Measurements from ENCODE around the gene DNAH7.
"Not testable (repeated sequence)": the region's sequence is repeated elsewhere in the genome, so short reads cannot be mapped to it uniquely, and the experiment has no call there.

The DNAH7 gene

GRCh38 chr2:196068271-196069209 lies at the start of gene DNAH7:
TSS of gene DNAH7 (minus strand) at chr2:196068837. CDS start at chr2:196068711, 126 bp downstream.
- DNase-seq (ENCODE audit: low read depth in 2 of 2, low spot score in 1 of 2): peak; percentile 74 to 84

GRCh38 chr2:196117214-196117705 lies 48.6 kb upstream of the DNAH7 start:
- DNase-seq (ENCODE audit: low read depth in 2 of 2, low spot score in 1 of 2): no peak

- DNase-seq (ENCODE audit: low read depth in 2 of 2, low spot score in 1 of 2): no peak
Measured at GRCh38 chr2:196113061-196113974, 44.7 kb upstream of the DNAH7 start.

- no peak for DNase-seq (ENCODE audit: low read depth in 2 of 2, low spot score in 1 of 2)
Measured at GRCh38 chr2:196112418-196113034, 43.9 kb upstream of the DNAH7 start.

GRCh38 chr2:196108604-196109003 lies 40.0 kb upstream of the DNAH7 start:
- DNase-seq (ENCODE audit: low read depth in 2 of 2, low spot score in 1 of 2): no peak

GRCh38 chr2:196105951-196106350 lies 37.3 kb upstream of the DNAH7 start:
- no peak for DNase-seq (ENCODE audit: low read depth in 2 of 2, low spot score in 1 of 2)

GRCh38 chr2:196104066-196104465 lies 35.4 kb upstream of the DNAH7 start:
- DNase-seq (ENCODE audit: low read depth in 2 of 2, low spot score in 1 of 2): no peak

GRCh38 chr2:196103626-196104025 lies 35.0 kb upstream of the DNAH7 start:
- DNase-seq (ENCODE audit: low read depth in 2 of 2, low spot score in 1 of 2): no peak

GRCh38 chr2:196101325-196101991 lies 32.8 kb upstream of the DNAH7 start:
- no peak for DNase-seq (ENCODE audit: low read depth in 2 of 2, low spot score in 1 of 2)

- DNase-seq (ENCODE audit: low read depth in 2 of 2, low spot score in 1 of 2): no peak
Measured at GRCh38 chr2:196099916-196100315, 31.3 kb upstream of the DNAH7 start.

GRCh38 chr2:196097864-196098660 lies 29.4 kb upstream of the DNAH7 start:
- DNase-seq (ENCODE audit: low read depth in 2 of 2, low spot score in 1 of 2): no peak

- no peak for DNase-seq (ENCODE audit: low read depth in 2 of 2, low spot score in 1 of 2)
Measured at GRCh38 chr2:196096982-196097745, 28.5 kb upstream of the DNAH7 start.

GRCh38 chr2:196096264-196096663 lies 27.6 kb upstream of the DNAH7 start:
- no peak for DNase-seq (ENCODE audit: low read depth in 2 of 2, low spot score in 1 of 2)

GRCh38 chr2:196089448-196089847 lies 20.8 kb upstream of the DNAH7 start:
- not testable (repeated sequence) for DNase-seq (ENCODE audit: low read depth in 2 of 2, low spot score in 1 of 2)

GRCh38 chr2:196088203-196088602 lies 19.6 kb upstream of the DNAH7 start:
- DNase-seq (ENCODE audit: low read depth in 2 of 2, low spot score in 1 of 2): no peak

- DNase-seq (ENCODE audit: low read depth in 2 of 2, low spot score in 1 of 2): no peak
Measured at GRCh38 chr2:196086517-196087368, 18.1 kb upstream of the DNAH7 start.

GRCh38 chr2:196083601-196084000 lies 15.0 kb upstream of the DNAH7 start:
- no peak for DNase-seq (ENCODE audit: low read depth in 2 of 2, low spot score in 1 of 2)

GRCh38 chr2:196080526-196080925 lies 11.9 kb upstream of the DNAH7 start:
- no peak for DNase-seq (ENCODE audit: low read depth in 2 of 2, low spot score in 1 of 2)
